NB4 (cell line): ENCODE results near the gene CREB3L4.

Source experiments
- CTCF ChIP-seq: IDR thresholded peaks from one replicate; pipeline ENCODE4 v1.5.1; 2012; ENCODE audit warnings: low read depth, low read length
- MAX ChIP-seq: IDR thresholded peaks from 2 replicates; pipeline ENCODE4 v1.6.1; 2011; ENCODE audit warnings: low read depth, low read length
- POLR2A ChIP-seq: IDR thresholded peaks from 2 replicates; pipeline ENCODE4 v1.6.1; 2011; ENCODE audit warnings: mild to moderate bottlenecking; ENCODE audit not compliant: insufficient read length; ENCODE audit errors: extremely low read depth

- TF ChIP-seq POLR2A (no peak), CTCF (no peak), MAX (no peak)
These were observed 24.1 kb downstream of the CREB3L4 start for GRCh38 chr1:153991806-153992205.
